ENCODE results near the gene DLG5. TPM values are rescaled to one million over a fixed set of nuclear protein-coding genes. Genes with fewer than 3 reads are reported as not detected.
A peak's percentile ranks its signal among the peaks of the same experiment; 100 is the strongest.

Gene DLG5
- total RNA-seq, 2 experiments from 2014 or later: 2.6 to 3.3 TPM

GRCh38 chr10:77810446-77811335 is 115.9 kb downstream of the DLG5 start:
- CTCF ChIA-PET: no interaction called here
- H3K9me3 Mint-ChIP-seq: no peaks in the 10 kb centered on the region

GRCh38 chr10:77809336-77809735 is 117.2 kb downstream of the DLG5 start:
- intact Hi-C loops (cut with micrococcal nuclease): no loop called here
- H3K36me3 Mint-ChIP-seq (ENCODE audit: low read depth): no peaks in the 10 kb centered on the region
- H3K4me3 Mint-ChIP-seq: no peak overlapping the region
- no peaks in the 10 kb centered on the region for H3K4me1 Mint-ChIP-seq (ENCODE audit: low read depth)
- DNase-seq: no peak
- CTCF ChIA-PET: interaction anchor here (0.7 kb wide), 1 partner anchor 16 kb away, joined by 5 read pairs; no protein-coding TSS in a partner anchor
- H3K27ac Mint-ChIP-seq: no peak overlapping the region
- no peaks in the 10 kb centered on the region for H3K9me3 Mint-ChIP-seq
- H3K27me3 Mint-ChIP-seq (ENCODE audit: low read depth): no peaks in the 10 kb centered on the region

More at GRCh38 chr10:77810446-77811335, 115.9 kb downstream of the DLG5 start:
- Mint-ChIP-seq H3K27ac (no peak overlapping the region), H3K27me3 (ENCODE audit: low read depth) (no peaks in the 10 kb centered on the region), H3K36me3 (ENCODE audit: low read depth) (no peaks in the 10 kb centered on the region), H3K4me1 (ENCODE audit: low read depth) (no peaks in the 10 kb centered on the region), H3K4me3 (no peak overlapping the region)
- intact Hi-C loops (cut with micrococcal nuclease): no loop called here
- DNase-seq: no peak

- DNase-seq: no peak
- H3K4me3 Mint-ChIP-seq: no peak overlapping the region
- H3K4me1 Mint-ChIP-seq (ENCODE audit: low read depth): no peaks in the 10 kb centered on the region
- no peaks in the 10 kb centered on the region for H3K27me3 Mint-ChIP-seq (ENCODE audit: low read depth)
- no peaks in the 10 kb centered on the region for H3K9me3 Mint-ChIP-seq
- H3K27ac Mint-ChIP-seq: no peak overlapping the region
- intact Hi-C loops (cut with micrococcal nuclease): no loop called here
- no peaks in the 10 kb centered on the region for H3K36me3 Mint-ChIP-seq (ENCODE audit: low read depth)
- CTCF ChIA-PET: no interaction called here
These were observed 118.8 kb downstream of the DLG5 start for GRCh38 chr10:77807706-77808105.

GRCh38 chr10:77806511-77807157 is 119.9 kb downstream of the DLG5 start:
- DNase-seq: no peak
- intact Hi-C loops (cut with micrococcal nuclease): no loop called here
- no peaks in the 10 kb centered on the region for H3K27me3 Mint-ChIP-seq (ENCODE audit: low read depth)
- no peak overlapping the region for H3K27ac Mint-ChIP-seq
- no peaks in the 10 kb centered on the region for H3K9me3 Mint-ChIP-seq
- CTCF ChIA-PET: no interaction called here
- no peak overlapping the region for H3K4me3 Mint-ChIP-seq
- no peaks in the 10 kb centered on the region for H3K4me1 Mint-ChIP-seq (ENCODE audit: low read depth)
- H3K36me3 Mint-ChIP-seq (ENCODE audit: low read depth): no peaks in the 10 kb centered on the region

GRCh38 chr10:77805676-77806075 is 120.9 kb downstream of the DLG5 start:
- no peaks in the 10 kb centered on the region for H3K9me3 Mint-ChIP-seq
- DNase-seq: no peak
- intact Hi-C loops (cut with micrococcal nuclease): no loop called here
- CTCF ChIA-PET: no interaction called here
- H3K36me3 Mint-ChIP-seq (ENCODE audit: low read depth): no peaks in the 10 kb centered on the region
- no peak overlapping the region for H3K27ac Mint-ChIP-seq
- no peak overlapping the region for H3K4me3 Mint-ChIP-seq
- no peaks in the 10 kb centered on the region for H3K27me3 Mint-ChIP-seq (ENCODE audit: low read depth)
- peaks cover 5% of the 10 kb centered on the region for H3K4me1 Mint-ChIP-seq (ENCODE audit: low read depth)

GRCh38 chr10:77804371-77804770 is 122.2 kb downstream of the DLG5 start:
- intact Hi-C loops (cut with micrococcal nuclease): no loop called here
- H3K4me3 Mint-ChIP-seq: no peak overlapping the region
- CTCF ChIA-PET: interaction anchor here (0.6 to 0.7 kb wide), 2 partner anchors 161 to 1757 kb away, joined by 3 to 6 read pairs; no protein-coding TSS in a partner anchor

GRCh38 chr10:77801474-77802161 is 124.9 kb downstream of the DLG5 start:
- Mint-ChIP-seq H3K4me3 (no peak overlapping the region), H3K9me3 (no peaks in the 10 kb centered on the region), H3K27ac (no peak overlapping the region), H3K36me3 (ENCODE audit: low read depth) (no peaks in the 10 kb centered on the region), H3K27me3 (ENCODE audit: low read depth) (no peaks in the 10 kb centered on the region), H3K4me1 (ENCODE audit: low read depth) (peaks cover 5% of the 10 kb centered on the region)
- CTCF ChIA-PET: no interaction called here
- intact Hi-C loops (cut with micrococcal nuclease): loop anchor here (1.0 kb wide), 1 partner anchor 36 kb away; no protein-coding TSS in a partner anchor
- peak; percentile 53 for DNase-seq

More at GRCh38 chr10:77804371-77804770, 122.2 kb downstream of the DLG5 start:
- Mint-ChIP-seq H3K9me3 (no peaks in the 10 kb centered on the region), H3K4me1 (ENCODE audit: low read depth) (peaks cover 5% of the 10 kb centered on the region), H3K27ac (no peak overlapping the region), H3K36me3 (ENCODE audit: low read depth) (no peaks in the 10 kb centered on the region), H3K27me3 (ENCODE audit: low read depth) (no peaks in the 10 kb centered on the region)
- DNase-seq: no peak

- H3K27ac Mint-ChIP-seq: no peak overlapping the region
- H3K4me1 Mint-ChIP-seq (ENCODE audit: low read depth): peaks cover 5% of the 10 kb centered on the region
- CTCF ChIA-PET: no interaction called here
- H3K4me3 Mint-ChIP-seq: no peak overlapping the region
- no peak for DNase-seq
- H3K27me3 Mint-ChIP-seq (ENCODE audit: low read depth): no peaks in the 10 kb centered on the region
- intact Hi-C loops (cut with micrococcal nuclease): loop anchor here (1.0 kb wide), 1 partner anchor 36 kb away; no protein-coding TSS in a partner anchor
- H3K9me3 Mint-ChIP-seq: no peaks in the 10 kb centered on the region
- no peaks in the 10 kb centered on the region for H3K36me3 Mint-ChIP-seq (ENCODE audit: low read depth)
These were observed 125.8 kb downstream of the DLG5 start for GRCh38 chr10:77800738-77801266.

- Mint-ChIP-seq H3K27me3 (ENCODE audit: low read depth) (no peaks in the 10 kb centered on the region), H3K36me3 (ENCODE audit: low read depth) (no peaks in the 10 kb centered on the region), H3K4me3 (no peak overlapping the region), H3K27ac (no peak overlapping the region), H3K9me3 (no peaks in the 10 kb centered on the region), H3K4me1 (ENCODE audit: low read depth) (peaks cover 5% of the 10 kb centered on the region)
- no peak for DNase-seq
- CTCF ChIA-PET: interaction anchor here (0.6 kb wide), 1 partner anchor 47 kb away, joined by 3 read pairs; no protein-coding TSS in a partner anchor
- intact Hi-C loops (cut with micrococcal nuclease): no loop called here
These were observed 126.2 kb downstream of the DLG5 start for GRCh38 chr10:77800320-77800719.

- Mint-ChIP-seq H3K36me3 (ENCODE audit: low read depth) (no peaks in the 10 kb centered on the region), H3K27me3 (ENCODE audit: low read depth) (no peaks in the 10 kb centered on the region), H3K9me3 (no peaks in the 10 kb centered on the region), H3K27ac (no peak overlapping the region), H3K4me1 (ENCODE audit: low read depth) (peaks cover 5% of the 10 kb centered on the region), H3K4me3 (no peak overlapping the region)
- intact Hi-C loops (cut with micrococcal nuclease): no loop called here
- CTCF ChIA-PET: interaction anchor here (0.6 kb wide), 1 partner anchor 48 kb away, joined by 3 read pairs; no protein-coding TSS in a partner anchor
- DNase-seq: no peak
These were observed 127.2 kb downstream of the DLG5 start for GRCh38 chr10:77799352-77799751.

GRCh38 chr10:77798940-77799339 is 127.6 kb downstream of the DLG5 start:
- no peaks in the 10 kb centered on the region for H3K27me3 Mint-ChIP-seq (ENCODE audit: low read depth)
- no peak overlapping the region for H3K4me3 Mint-ChIP-seq
- no peaks in the 10 kb centered on the region for H3K36me3 Mint-ChIP-seq (ENCODE audit: low read depth)
- no peak overlapping the region for H3K27ac Mint-ChIP-seq
- DNase-seq: no peak
- H3K9me3 Mint-ChIP-seq: no peaks in the 10 kb centered on the region
- H3K4me1 Mint-ChIP-seq (ENCODE audit: low read depth): peaks cover 5% of the 10 kb centered on the region
- intact Hi-C loops (cut with micrococcal nuclease): no loop called here
- CTCF ChIA-PET: no interaction called here

GRCh38 chr10:77796311-77796915 is 130.1 kb downstream of the DLG5 start:
- CTCF ChIA-PET: no interaction called here
- DNase-seq: no peak
- intact Hi-C loops (cut with micrococcal nuclease): no loop called here
- H3K36me3 Mint-ChIP-seq (ENCODE audit: low read depth): no peaks in the 10 kb centered on the region
- no peaks in the 10 kb centered on the region for H3K9me3 Mint-ChIP-seq
- H3K4me3 Mint-ChIP-seq: no peak overlapping the region
- peaks cover 5% of the 10 kb centered on the region for H3K4me1 Mint-ChIP-seq (ENCODE audit: low read depth)
- no peak overlapping the region for H3K27ac Mint-ChIP-seq
- H3K27me3 Mint-ChIP-seq (ENCODE audit: low read depth): no peaks in the 10 kb centered on the region

Measured in activated naive CD4-positive, alpha-beta T cell treated with anti-CD3 and anti-CD28 coated beads for 36 hours (primary cell).